Measurements from ENCODE around the gene KICS2.

Gene KICS2

GRCh38 chr12:64190140-64190539, 32.0 kb downstream of the KICS2 start:
- TF ChIP-seq, protein P1, sequence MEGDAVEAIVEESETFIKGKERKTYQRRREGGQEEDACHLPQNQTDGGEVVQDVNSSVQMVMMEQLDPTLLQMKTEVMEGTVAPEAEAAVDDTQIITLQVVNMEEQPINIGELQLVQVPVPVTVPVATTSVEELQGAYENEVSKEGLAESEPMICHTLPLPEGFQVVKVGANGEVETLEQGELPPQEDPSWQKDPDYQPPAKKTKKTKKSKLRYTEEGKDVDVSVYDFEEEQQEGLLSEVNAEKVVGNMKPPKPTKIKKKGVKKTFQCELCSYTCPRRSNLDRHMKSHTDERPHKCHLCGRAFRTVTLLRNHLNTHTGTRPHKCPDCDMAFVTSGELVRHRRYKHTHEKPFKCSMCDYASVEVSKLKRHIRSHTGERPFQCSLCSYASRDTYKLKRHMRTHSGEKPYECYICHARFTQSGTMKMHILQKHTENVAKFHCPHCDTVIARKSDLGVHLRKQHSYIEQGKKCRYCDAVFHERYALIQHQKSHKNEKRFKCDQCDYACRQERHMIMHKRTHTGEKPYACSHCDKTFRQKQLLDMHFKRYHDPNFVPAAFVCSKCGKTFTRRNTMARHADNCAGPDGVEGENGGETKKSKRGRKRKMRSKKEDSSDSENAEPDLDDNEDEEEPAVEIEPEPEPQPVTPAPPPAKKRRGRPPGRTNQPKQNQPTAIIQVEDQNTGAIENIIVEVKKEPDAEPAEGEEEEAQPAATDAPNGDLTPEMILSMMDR (conservative IDR thresholded peaks at IDR 0.05; ENCODE audit: control insufficient read depth, insufficient read depth, low read depth, low read length): no peak

DNA sequence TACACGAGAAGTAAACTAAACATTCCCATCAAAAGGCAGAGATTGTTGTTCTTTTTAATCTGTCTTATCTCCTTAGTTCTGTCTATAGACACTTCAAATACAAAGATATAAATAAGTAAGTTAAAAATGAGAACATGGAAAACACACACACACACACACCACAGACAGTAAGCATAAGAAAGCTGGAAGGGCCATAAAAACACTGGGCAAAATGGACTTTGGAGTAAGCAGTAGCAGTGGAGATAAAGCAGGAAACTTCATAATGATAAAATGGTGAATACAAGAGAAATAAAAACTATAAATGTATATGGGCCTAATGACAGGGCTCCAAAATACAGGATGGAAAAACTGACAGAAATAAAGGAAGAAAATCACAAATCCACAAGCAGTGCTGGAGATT, 32.6 kb downstream of the KICS2 start:
- DNase-seq (ENCODE audit: low read depth): no peak
- no peak overlapping the region for H3K4me3 ChIP-seq (ENCODE audit: control insufficient read depth, low read depth, low read length)
- TF ChIP-seq, protein P1 (conservative IDR thresholded peaks at IDR 0.05; ENCODE audit: control insufficient read depth, insufficient read depth, low read depth, low read length): no peak

More at GRCh38 chr12:64190140-64190539, 32.0 kb downstream of the KICS2 start:
- no peak overlapping the region for H3K4me3 ChIP-seq (ENCODE audit: control insufficient read depth, low read depth, low read length)
- no peak for DNase-seq (ENCODE audit: low read depth)

- H3K4me3 ChIP-seq (ENCODE audit: control insufficient read depth, low read depth, low read length): no peak overlapping the region
- DNase-seq (ENCODE audit: low read depth): peak; percentile 31
- TF ChIP-seq, protein P1 (conservative IDR thresholded peaks at IDR 0.05; ENCODE audit: control insufficient read depth, insufficient read depth, low read depth, low read length): no peak
Observed at GRCh38 chr12:64187794-64188193, 34.3 kb downstream of the KICS2 start.

GRCh38 chr12:64187370-64187769, 34.7 kb downstream of the KICS2 start:
- TF ChIP-seq, protein P1 (conservative IDR thresholded peaks at IDR 0.05; ENCODE audit: control insufficient read depth, insufficient read depth, low read depth, low read length): no peak
- no peak overlapping the region for H3K4me3 ChIP-seq (ENCODE audit: control insufficient read depth, low read depth, low read length)
- peak; percentile 83 for DNase-seq (ENCODE audit: low read depth)

DNA sequence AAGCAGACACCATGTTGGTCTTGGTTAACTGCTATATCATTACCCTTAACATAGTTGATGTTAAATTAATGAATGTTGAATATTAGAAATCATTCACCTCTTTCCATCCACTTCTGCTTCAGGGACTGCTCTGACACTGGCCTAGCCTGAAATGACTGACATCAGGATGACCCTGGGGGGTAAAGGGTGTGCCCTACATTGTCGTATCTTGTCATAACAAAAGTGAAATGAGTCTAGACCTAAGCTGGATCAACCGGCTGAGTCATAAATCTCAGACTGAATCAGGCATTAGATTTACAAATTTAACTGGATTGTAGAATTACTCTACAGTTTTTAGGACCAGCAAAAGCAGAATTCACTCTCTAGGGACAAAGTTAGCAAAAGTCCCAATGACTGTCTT, 35.3 kb downstream of the KICS2 start:
- H3K4me3 ChIP-seq (ENCODE audit: control insufficient read depth, low read depth, low read length): no peak overlapping the region
- TF ChIP-seq, protein P1 (conservative IDR thresholded peaks at IDR 0.05; ENCODE audit: control insufficient read depth, insufficient read depth, low read depth, low read length): no peak
- DNase-seq (ENCODE audit: low read depth): peak; percentile 62

DNA sequence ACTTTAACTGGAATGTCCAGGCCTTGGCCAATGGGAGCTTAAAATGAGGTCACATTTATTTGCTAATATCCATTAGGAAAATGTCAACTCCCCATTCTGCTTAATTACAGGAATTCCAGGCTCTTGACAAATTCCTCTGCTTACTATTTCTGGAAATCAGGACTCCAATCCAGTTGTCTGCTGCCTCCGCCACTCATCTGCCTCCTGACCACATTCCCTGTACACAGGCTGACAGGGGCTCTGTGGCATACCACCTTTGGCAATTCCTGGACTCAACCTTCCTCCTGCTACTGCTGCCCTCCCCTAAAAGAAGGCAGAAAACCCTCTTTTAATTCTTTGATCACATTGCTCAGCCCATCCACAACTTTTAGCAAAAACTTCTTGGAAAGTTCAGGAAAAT, 37.9 kb downstream of the KICS2 start:
- H3K4me3 ChIP-seq (ENCODE audit: control insufficient read depth, low read depth, low read length): no peak overlapping the region
- TF ChIP-seq, protein P1 (conservative IDR thresholded peaks at IDR 0.05; ENCODE audit: control insufficient read depth, insufficient read depth, low read depth, low read length): no peak
- DNase-seq (ENCODE audit: low read depth): no peak
